Lower leg skin (tissue), 3 donors: ENCODE results near the gene TARDBP.

ENCODE experiments used
- CTCF ChIP-seq, 3 donors: fragments of 450-650 bp; IDR thresholded peaks; one replicate each; pipeline ENCODE4 v1.5.1; 2016; ENCODE audit warnings: antibody characterized with exemption in 3 of 3, mild to moderate bottlenecking in 3 of 3, moderate library complexity in 2 of 3
- POLR2A ChIP-seq, 2 donors: fragments of 450-650 bp; IDR thresholded peaks; one replicate each; pipeline ENCODE4 v1.6.1; 2016 to 2017; ENCODE audit warnings: antibody characterized with exemption in 2 of 2, mild to moderate bottlenecking in 1 of 2, moderate library complexity in 1 of 2

- TF ChIP-seq CTCF (IDR thresholded peaks at IDR 0.05), result no peak
- TF ChIP-seq POLR2A (IDR thresholded peaks at IDR 0.05), result no peak
Observed at GRCh38 chr1:10978719-10979118, 33.7 kb upstream of the TARDBP start.
